GM10248 (cell line): ENCODE data around the gene PFDN6.

ENCODE experiments used
- CTCF ChIA-PET: fragments of 300-600 bp; sonication (Branson Sonifier 250); formaldehyde crosslinking; extraction: SDS; loops from one replicate; lab custom pipeline; 2021; ENCODE audit warnings: antibody characterized with exemption; lab: Yijun Ruan, JAX
- POLR2A ChIA-PET: fragments of 350-650 bp; sonication (Branson Sonifier 250); formaldehyde crosslinking; extraction: SDS; loops from one replicate; lab custom pipeline; 2020; ENCODE audit warnings: antibody characterized with exemption; lab: Yijun Ruan, JAX
- DNase-seq: peaks from one replicate; pipeline ENCODE4 v3.0.0; 2012; ENCODE audit errors: extremely low spot score
- TF ChIP-seq, protein P1 (sequence below): IDR thresholded peaks from 2 replicates; pipeline ENCODE4 v1.5.1; 2012; ENCODE audit warnings: mild to moderate bottlenecking, low read depth; ENCODE audit errors: extremely low read depth, missing control alignments, control extremely low read depth

The PFDN6 gene

DNA sequence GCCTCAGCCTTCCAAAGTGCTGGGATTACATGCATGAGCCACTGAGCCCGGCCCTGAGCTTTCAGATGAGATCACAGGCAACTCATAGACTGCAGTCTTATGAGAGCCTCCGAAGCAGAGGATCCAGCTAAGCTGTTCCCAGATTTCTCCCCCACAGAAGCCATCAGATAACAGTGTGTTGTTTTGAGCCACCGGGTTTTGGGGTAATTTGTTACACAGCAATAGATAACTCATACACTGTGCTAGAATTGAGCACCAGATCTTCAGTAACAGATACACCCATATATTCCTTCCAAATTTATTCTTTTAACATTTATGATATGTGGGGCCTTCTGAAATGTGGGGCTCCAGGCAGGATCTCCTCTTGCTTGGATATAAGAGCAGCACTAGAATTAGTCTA, 47.1 kb downstream of the PFDN6 start:
- TF ChIP-seq, protein P1, sequence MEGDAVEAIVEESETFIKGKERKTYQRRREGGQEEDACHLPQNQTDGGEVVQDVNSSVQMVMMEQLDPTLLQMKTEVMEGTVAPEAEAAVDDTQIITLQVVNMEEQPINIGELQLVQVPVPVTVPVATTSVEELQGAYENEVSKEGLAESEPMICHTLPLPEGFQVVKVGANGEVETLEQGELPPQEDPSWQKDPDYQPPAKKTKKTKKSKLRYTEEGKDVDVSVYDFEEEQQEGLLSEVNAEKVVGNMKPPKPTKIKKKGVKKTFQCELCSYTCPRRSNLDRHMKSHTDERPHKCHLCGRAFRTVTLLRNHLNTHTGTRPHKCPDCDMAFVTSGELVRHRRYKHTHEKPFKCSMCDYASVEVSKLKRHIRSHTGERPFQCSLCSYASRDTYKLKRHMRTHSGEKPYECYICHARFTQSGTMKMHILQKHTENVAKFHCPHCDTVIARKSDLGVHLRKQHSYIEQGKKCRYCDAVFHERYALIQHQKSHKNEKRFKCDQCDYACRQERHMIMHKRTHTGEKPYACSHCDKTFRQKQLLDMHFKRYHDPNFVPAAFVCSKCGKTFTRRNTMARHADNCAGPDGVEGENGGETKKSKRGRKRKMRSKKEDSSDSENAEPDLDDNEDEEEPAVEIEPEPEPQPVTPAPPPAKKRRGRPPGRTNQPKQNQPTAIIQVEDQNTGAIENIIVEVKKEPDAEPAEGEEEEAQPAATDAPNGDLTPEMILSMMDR: no peak
- ChIA-PET POLR2A (no interaction called here), CTCF (interaction anchor here (1.0 to 2.7 kb wide), 2 partner anchors 9 to 38 kb away, joined by 4 to 19 read pairs; no protein-coding TSS in a partner anchor)
- no peak for DNase-seq

DNA sequence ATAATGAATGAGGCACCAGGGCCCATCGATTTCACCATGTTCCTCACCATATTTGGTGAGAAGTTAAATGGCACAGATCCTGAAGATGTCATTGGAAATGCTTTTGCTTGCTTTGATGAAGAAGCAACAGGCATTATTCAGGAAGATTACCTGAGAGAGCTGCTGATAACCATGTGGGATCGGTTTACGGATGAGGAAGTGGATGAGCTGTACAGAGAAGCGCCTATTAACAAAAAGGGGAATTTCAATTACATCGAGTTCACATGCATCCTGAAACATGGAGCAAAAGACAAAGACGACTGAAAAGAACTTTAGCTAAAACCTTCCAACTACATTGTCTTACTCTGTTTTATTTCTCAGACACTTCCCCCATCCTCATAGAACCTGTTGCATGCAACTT, 49.8 kb downstream of the PFDN6 start:
- TF ChIP-seq, protein P1: no peak
- DNase-seq: no peak
- ChIA-PET CTCF (no interaction called here), POLR2A (no interaction called here)
